ENCODE data around the gene GPX2.

GPX2 gene

GRCh38 chr14:64960762-64961276 is 18.3 kb upstream of the GPX2 start:
- Histone ChIP-seq H2AK5ac (ENCODE audit: low read length, severe bottlenecking) (no peak overlapping the region), H3K23ac (ENCODE audit: low read length in 2 of 2) (no peak overlapping the region), H3K9me3 (ENCODE audit: control insufficient read depth, low read length) (no peaks in the 10 kb centered on the region), H4K91ac (ENCODE audit: low read length) (no peak overlapping the region), H2AFZ (ENCODE audit: low read depth, low read length) (no peak overlapping the region), H3K27ac (ENCODE audit: low read length, poor library complexity, severe bottlenecking) (no peak overlapping the region), H3K79me1 (replicated peaks; ENCODE audit: low read length, poor library complexity, severe bottlenecking) (peaks cover 41% of the 10 kb centered on the region), H3K4ac (ENCODE audit: low read depth in 1 of 2, low read length in 2 of 2) (no peak overlapping the region), H3K36me3 (ENCODE audit: control insufficient read depth in 1 of 2, insufficient read depth in 2 of 2, low read depth in 1 of 2, low read length in 2 of 2) (peaks cover 0 to 47% of the 10 kb centered on the region in 2 experiments), H3K27me3 (ENCODE audit: control insufficient read depth in 1 of 2, insufficient read depth in 1 of 2, low read length in 2 of 2) (no peaks in the 10 kb centered on the region), H3K9ac (ENCODE audit: low read length) (no peak overlapping the region), H3K4me3 (ENCODE audit: insufficient read depth in 1 of 2, low read depth in 1 of 2, low read length in 2 of 2) (no peak overlapping the region), H2BK15ac (ENCODE audit: low read depth, poor library complexity, severe bottlenecking) (no peak overlapping the region), H3K4me2 (ENCODE audit: low read length, poor library complexity, severe bottlenecking) (no peak overlapping the region), H3K4me1 (ENCODE audit: control insufficient read depth, insufficient read depth, low read depth, low read length) (peaks cover 39% of the 10 kb centered on the region), H3K14ac (ENCODE audit: low read length in 2 of 2) (no peak overlapping the region), H3K18ac (ENCODE audit: low read depth in 1 of 2, low read length in 2 of 2) (no peak overlapping the region), H4K8ac (ENCODE audit: low read length) (no peak overlapping the region), H2BK120ac (ENCODE audit: low read depth, low read length) (no peak overlapping the region), H2BK12ac (ENCODE audit: low read length in 2 of 2) (no peak overlapping the region), H2BK5ac (ENCODE audit: low read depth, low read length, poor library complexity, severe bottlenecking) (no peak overlapping the region)
- WGBS: 68% methylated on average over 5 of the region's 5 CpGs
- DNase-seq: no peak

GRCh38 chr14:64958743-64959142 is 16.2 kb upstream of the GPX2 start:
- H3K36me3 ChIP-seq (ENCODE audit: control insufficient read depth in 1 of 2, insufficient read depth in 2 of 2, low read depth in 1 of 2, low read length in 2 of 2): peaks cover 0 to 43% of the 10 kb centered on the region in 2 experiments
- H4K8ac ChIP-seq (ENCODE audit: low read length): no peak overlapping the region

GRCh38 chr14:64958201-64958600 is 15.7 kb upstream of the GPX2 start:
- H2AK5ac ChIP-seq (ENCODE audit: low read length, severe bottlenecking): no peak overlapping the region
- no peak overlapping the region for H2BK5ac ChIP-seq (ENCODE audit: low read depth, low read length, poor library complexity, severe bottlenecking)
- no peak for DNase-seq
- H4K91ac ChIP-seq (ENCODE audit: low read length): no peak overlapping the region
- no peak overlapping the region for H2AFZ ChIP-seq (ENCODE audit: low read depth, low read length)
- H2BK15ac ChIP-seq (ENCODE audit: low read depth, poor library complexity, severe bottlenecking): no peak overlapping the region
- no peak overlapping the region for H3K27ac ChIP-seq (ENCODE audit: low read length, poor library complexity, severe bottlenecking)
- H3K36me3 ChIP-seq (ENCODE audit: control insufficient read depth in 1 of 2, insufficient read depth in 2 of 2, low read depth in 1 of 2, low read length in 2 of 2): peaks cover 0 to 43% of the 10 kb centered on the region in 2 experiments
- no peak overlapping the region for H4K8ac ChIP-seq (ENCODE audit: low read length)
- no peak overlapping the region for H2BK12ac ChIP-seq (ENCODE audit: low read length in 2 of 2)
- 97% methylated on average over 2 of the region's 2 CpGs for WGBS
- no peak overlapping the region for H3K4me2 ChIP-seq (ENCODE audit: low read length, poor library complexity, severe bottlenecking)
- H3K79me1 ChIP-seq (replicated peaks; ENCODE audit: low read length, poor library complexity, severe bottlenecking): peaks cover 55% of the 10 kb centered on the region
- H3K14ac ChIP-seq (ENCODE audit: low read length in 2 of 2): no peak overlapping the region
- H3K23ac ChIP-seq (ENCODE audit: low read length in 2 of 2): no peak overlapping the region
- no peak overlapping the region for H3K18ac ChIP-seq (ENCODE audit: low read depth in 1 of 2, low read length in 2 of 2)
- no peak overlapping the region for H3K9ac ChIP-seq (ENCODE audit: low read length)
- H3K4me3 ChIP-seq (ENCODE audit: insufficient read depth in 1 of 2, low read depth in 1 of 2, low read length in 2 of 2): no peak overlapping the region
- no peak overlapping the region for H3K4ac ChIP-seq (ENCODE audit: low read depth in 1 of 2, low read length in 2 of 2)
- peaks cover 46% of the 10 kb centered on the region for H3K4me1 ChIP-seq (ENCODE audit: control insufficient read depth, insufficient read depth, low read depth, low read length)
- no peak overlapping the region for H2BK120ac ChIP-seq (ENCODE audit: low read depth, low read length)
- no peaks in the 10 kb centered on the region for H3K9me3 ChIP-seq (ENCODE audit: control insufficient read depth, low read length)
- no peaks in the 10 kb centered on the region for H3K27me3 ChIP-seq (ENCODE audit: control insufficient read depth in 1 of 2, insufficient read depth in 1 of 2, low read length in 2 of 2)

More at GRCh38 chr14:64958743-64959142, 16.2 kb upstream of the GPX2 start:
- Histone ChIP-seq H2BK15ac (ENCODE audit: low read depth, poor library complexity, severe bottlenecking) (no peak overlapping the region), H4K91ac (ENCODE audit: low read length) (no peak overlapping the region), H2BK5ac (ENCODE audit: low read depth, low read length, poor library complexity, severe bottlenecking) (no peak overlapping the region), H3K4ac (ENCODE audit: low read depth in 1 of 2, low read length in 2 of 2) (no peak overlapping the region), H3K79me1 (replicated peaks; ENCODE audit: low read length, poor library complexity, severe bottlenecking) (peaks cover 53% of the 10 kb centered on the region), H3K18ac (ENCODE audit: low read depth in 1 of 2, low read length in 2 of 2) (no peak overlapping the region), H2BK12ac (ENCODE audit: low read length in 2 of 2) (no peak overlapping the region), H3K4me2 (ENCODE audit: low read length, poor library complexity, severe bottlenecking) (no peak overlapping the region), H3K4me1 (ENCODE audit: control insufficient read depth, insufficient read depth, low read depth, low read length) (peaks cover 49% of the 10 kb centered on the region), H2BK120ac (ENCODE audit: low read depth, low read length) (no peak overlapping the region), H3K27ac (ENCODE audit: low read length, poor library complexity, severe bottlenecking) (no peak overlapping the region), H2AFZ (ENCODE audit: low read depth, low read length) (no peak overlapping the region), H3K14ac (ENCODE audit: low read length in 2 of 2) (peak overlapping the region in 1 of 2 experiments; percentile 23), H2AK5ac (ENCODE audit: low read length, severe bottlenecking) (no peak overlapping the region), H3K27me3 (ENCODE audit: control insufficient read depth in 1 of 2, insufficient read depth in 1 of 2, low read length in 2 of 2) (no peaks in the 10 kb centered on the region), H3K9ac (ENCODE audit: low read length) (no peak overlapping the region), H3K4me3 (ENCODE audit: insufficient read depth in 1 of 2, low read depth in 1 of 2, low read length in 2 of 2) (no peak overlapping the region), H3K9me3 (ENCODE audit: control insufficient read depth, low read length) (no peaks in the 10 kb centered on the region), H3K23ac (ENCODE audit: low read length in 2 of 2) (no peak overlapping the region)
- no peak for DNase-seq
- WGBS: 97% methylated on average over 5 of the region's 5 CpGs

- Histone ChIP-seq H3K4ac (ENCODE audit: low read depth in 1 of 2, low read length in 2 of 2) (no peak overlapping the region), H3K9me3 (ENCODE audit: control insufficient read depth, low read length) (no peaks in the 10 kb centered on the region), H3K27ac (ENCODE audit: low read length, poor library complexity, severe bottlenecking) (no peak overlapping the region), H4K8ac (ENCODE audit: low read length) (no peak overlapping the region), H3K27me3 (ENCODE audit: control insufficient read depth in 1 of 2, insufficient read depth in 1 of 2, low read length in 2 of 2) (no peaks in the 10 kb centered on the region), H2BK5ac (ENCODE audit: low read depth, low read length, poor library complexity, severe bottlenecking) (no peak overlapping the region), H3K4me1 (ENCODE audit: control insufficient read depth, insufficient read depth, low read depth, low read length) (peaks cover 45% of the 10 kb centered on the region), H3K9ac (ENCODE audit: low read length) (no peak overlapping the region), H3K4me2 (ENCODE audit: low read length, poor library complexity, severe bottlenecking) (no peak overlapping the region), H3K79me1 (replicated peaks; ENCODE audit: low read length, poor library complexity, severe bottlenecking) (peaks cover 59% of the 10 kb centered on the region), H3K18ac (ENCODE audit: low read depth in 1 of 2, low read length in 2 of 2) (no peak overlapping the region), H2BK12ac (ENCODE audit: low read length in 2 of 2) (no peak overlapping the region), H2BK15ac (ENCODE audit: low read depth, poor library complexity, severe bottlenecking) (no peak overlapping the region), H3K4me3 (ENCODE audit: insufficient read depth in 1 of 2, low read depth in 1 of 2, low read length in 2 of 2) (no peak overlapping the region), H2AFZ (ENCODE audit: low read depth, low read length) (no peak overlapping the region), H2AK5ac (ENCODE audit: low read length, severe bottlenecking) (no peak overlapping the region), H4K91ac (ENCODE audit: low read length) (no peak overlapping the region), H3K23ac (ENCODE audit: low read length in 2 of 2) (no peak overlapping the region), H3K14ac (ENCODE audit: low read length in 2 of 2) (no peak overlapping the region), H2BK120ac (ENCODE audit: low read depth, low read length) (no peak overlapping the region), H3K36me3 (ENCODE audit: control insufficient read depth in 1 of 2, insufficient read depth in 2 of 2, low read depth in 1 of 2, low read length in 2 of 2) (peaks cover 0 to 50% of the 10 kb centered on the region in 2 experiments)
- no peak for DNase-seq
- 90% methylated on average over 4 of the region's 8 CpGs for WGBS
Measured at GRCh38 chr14:64956697-64957406, 14.3 kb upstream of the GPX2 start.

Measured in mesenchymal stem cell (in vitro differentiated cells and primary cell).